HUES6 (cell line): ENCODE results near the gene GIPC3.
A peak's percentile ranks its signal among the peaks of the same experiment; 100 is the strongest.
"Not testable (repeated sequence)": the region's sequence is repeated elsewhere in the genome, so short reads cannot be mapped to it uniquely, and the experiment has no call there.

Experiments
- H3K27ac ChIP-seq: 2 replicates; pipeline ENCODE4 v1.7.0; 2013; ENCODE audit warnings: low read depth, mild to moderate bottlenecking, low read length, inconsistent platforms
- H3K27me3 ChIP-seq: 2 replicates; pipeline ENCODE4 v1.6.1; 2013; ENCODE audit warnings: low read length; ENCODE audit not compliant: control insufficient read depth, insufficient read depth
- H3K36me3 ChIP-seq: 2 replicates; pipeline ENCODE4 v1.6.1; 2013; ENCODE audit warnings: low read length; ENCODE audit not compliant: control insufficient read depth, insufficient read depth
- H3K4me1 ChIP-seq: 2 replicates; pipeline ENCODE4 v1.6.1; 2013; ENCODE audit warnings: low read length; ENCODE audit not compliant: control insufficient read depth, insufficient read depth
- H3K4me3 ChIP-seq: 2 replicates; pipeline ENCODE4 v1.5.1; 2013; ENCODE audit warnings: low read depth, low read length
- H3K9ac ChIP-seq: one replicate; pipeline ENCODE4 v1.6.1; 2013; ENCODE audit warnings: mild to moderate bottlenecking, low read length
- H3K9me3 ChIP-seq: 2 replicates; pipeline ENCODE4 v1.6.1; 2013; ENCODE audit warnings: low read depth, low read length; ENCODE audit not compliant: control insufficient read depth, insufficient read depth

Gene GIPC3

DNA sequence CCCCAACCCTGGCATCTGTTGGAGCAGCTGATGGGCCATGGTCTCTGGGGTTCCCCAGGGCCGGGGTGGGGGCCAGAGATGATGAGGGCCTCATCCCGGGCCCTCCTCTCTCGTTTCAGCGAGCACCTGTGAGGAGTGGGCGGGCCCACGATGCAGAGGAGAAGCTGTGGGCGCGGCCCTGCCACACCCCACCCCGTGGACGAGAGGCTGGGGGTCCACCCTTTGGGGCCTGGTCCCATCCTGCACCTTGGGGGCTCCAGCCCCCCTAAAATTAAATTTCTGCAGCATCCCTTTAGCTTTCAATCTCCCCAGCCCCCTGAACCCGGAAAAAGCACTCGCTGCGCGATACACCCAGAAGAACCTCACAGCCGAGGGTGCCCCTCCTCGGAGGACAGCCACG lies 6.9 kb upstream of the GIPC3 start:
- Histone ChIP-seq H3K27me3 (peaks cover 5% of the 10 kb centered on the region), H3K4me1 (peaks cover 8% of the 10 kb centered on the region), H3K27ac (no peak overlapping the region), H3K9ac (no peak overlapping the region), H3K36me3 (0 out of 2 replicates have a peak, but pooled peaks cover 2% of the 10 kb centered on the region), H3K9me3 (no peaks in the 10 kb centered on the region), H3K4me3 (peak overlapping the region; percentile 53; the same call in 1 of the 2 replicates)

DNA sequence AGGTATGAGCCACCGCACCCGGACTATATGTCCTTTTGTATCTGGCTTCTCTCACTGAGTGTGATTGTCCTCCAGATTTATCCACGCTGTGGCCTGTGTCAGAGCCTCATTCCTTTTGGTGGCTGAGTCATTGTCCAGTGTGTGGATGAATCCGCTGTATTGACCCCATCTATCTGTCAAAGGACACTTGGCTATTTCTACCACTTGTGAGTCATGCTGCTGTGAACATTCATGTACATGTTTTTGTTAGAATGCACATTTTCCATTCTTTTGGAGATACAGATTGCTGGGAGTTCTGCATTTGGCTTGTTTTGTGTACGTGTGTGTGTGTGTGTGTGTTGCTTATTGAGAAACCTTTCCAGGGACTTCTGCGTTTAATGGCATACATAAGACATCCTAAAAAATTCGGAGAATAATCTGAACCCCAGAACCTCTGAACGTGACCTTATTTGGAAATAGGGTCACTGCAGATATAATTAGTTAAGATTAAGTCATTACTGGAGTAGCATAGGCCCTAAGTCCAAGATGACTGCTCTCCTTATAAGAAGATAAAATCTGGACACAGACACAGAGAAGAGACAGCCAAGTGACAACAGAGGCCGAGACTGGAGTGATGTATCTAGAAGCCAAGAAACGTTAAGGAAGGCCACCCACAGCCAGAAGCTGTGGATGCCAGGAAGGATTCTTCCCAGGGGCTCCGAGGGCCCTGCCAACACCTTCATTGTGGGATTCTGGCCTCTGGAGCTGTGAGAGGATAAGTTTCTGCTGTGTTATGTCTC lies 4.9 kb upstream of the GIPC3 start:
- Histone ChIP-seq H3K36me3 (0 out of 2 replicates have a peak, but pooled peaks cover 2% of the 10 kb centered on the region), H3K27ac (no peak overlapping the region), H3K27me3 (peaks cover 20% of the 10 kb centered on the region), H3K4me1 (peaks cover 8% of the 10 kb centered on the region), H3K4me3 (no peak overlapping the region), H3K9ac (no peak overlapping the region), H3K9me3 (no peaks in the 10 kb centered on the region)

DNA sequence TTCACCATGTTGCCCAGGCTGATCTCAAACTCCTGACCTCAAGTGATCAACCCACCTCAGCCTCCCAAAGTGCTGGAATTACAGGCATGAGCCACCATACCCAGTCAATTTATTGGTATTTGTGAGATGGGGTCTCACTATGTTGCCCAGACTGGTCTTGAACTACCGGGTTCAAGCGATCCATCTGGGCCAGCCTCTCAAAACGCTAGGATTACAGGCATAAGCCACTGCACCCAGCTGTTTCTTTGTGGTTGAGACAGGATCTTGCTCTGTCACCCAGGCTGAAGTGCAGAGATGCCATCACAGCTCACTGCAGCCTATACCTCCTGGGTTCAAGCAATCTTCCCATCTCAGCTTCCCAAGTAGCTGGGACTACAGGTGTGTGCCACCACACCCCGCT lies 3.5 kb upstream of the GIPC3 start:
- not testable (repeated sequence) for H3K9ac ChIP-seq, H3K27ac ChIP-seq, H3K4me3 ChIP-seq, H3K36me3 ChIP-seq, H3K4me1 ChIP-seq, H3K9me3 ChIP-seq
- H3K27me3 ChIP-seq = peaks cover 34% of the 10 kb centered on the region

DNA sequence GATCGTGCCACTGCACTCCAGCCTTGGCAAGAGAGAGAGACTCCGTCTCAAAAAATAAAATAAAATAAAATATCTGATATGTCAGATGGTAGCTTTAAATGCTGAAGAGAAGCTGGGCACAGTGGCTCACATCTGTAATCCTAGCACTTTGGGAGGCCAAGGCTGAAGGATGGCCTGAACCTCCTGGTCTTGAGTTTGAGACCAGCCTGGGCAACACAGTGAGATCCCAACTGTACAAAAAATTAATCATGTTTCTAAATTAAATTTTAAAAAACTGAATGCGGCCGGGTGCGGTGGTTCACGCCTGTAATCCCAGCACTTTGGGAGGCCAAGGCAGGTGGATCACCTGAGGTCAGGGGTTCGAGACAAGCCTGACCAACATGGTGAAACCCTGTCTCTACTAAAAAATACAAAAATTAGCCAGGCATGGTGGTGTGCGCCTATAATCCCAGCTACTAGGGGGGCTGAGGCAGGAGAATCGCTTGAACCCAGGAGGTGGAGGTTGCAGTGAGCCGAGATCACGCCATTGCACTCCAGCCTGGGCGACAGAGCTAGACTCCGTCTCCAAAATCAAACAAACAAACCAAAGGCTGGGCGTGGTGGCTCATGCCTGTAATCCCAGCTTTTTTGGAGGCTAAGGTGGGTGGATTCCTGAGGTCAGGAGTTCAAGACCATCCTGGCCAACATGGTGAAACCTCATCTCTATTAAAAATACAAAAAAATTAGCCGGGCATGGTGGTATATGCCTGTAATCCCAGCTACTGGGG lies 1.1 kb upstream of the GIPC3 start:
- not testable (repeated sequence) for H3K27ac ChIP-seq, H3K4me1 ChIP-seq, H3K9ac ChIP-seq, H3K4me3 ChIP-seq, H3K9me3 ChIP-seq, H3K36me3 ChIP-seq
- peaks cover 45% of the 10 kb centered on the region for H3K27me3 ChIP-seq

DNA sequence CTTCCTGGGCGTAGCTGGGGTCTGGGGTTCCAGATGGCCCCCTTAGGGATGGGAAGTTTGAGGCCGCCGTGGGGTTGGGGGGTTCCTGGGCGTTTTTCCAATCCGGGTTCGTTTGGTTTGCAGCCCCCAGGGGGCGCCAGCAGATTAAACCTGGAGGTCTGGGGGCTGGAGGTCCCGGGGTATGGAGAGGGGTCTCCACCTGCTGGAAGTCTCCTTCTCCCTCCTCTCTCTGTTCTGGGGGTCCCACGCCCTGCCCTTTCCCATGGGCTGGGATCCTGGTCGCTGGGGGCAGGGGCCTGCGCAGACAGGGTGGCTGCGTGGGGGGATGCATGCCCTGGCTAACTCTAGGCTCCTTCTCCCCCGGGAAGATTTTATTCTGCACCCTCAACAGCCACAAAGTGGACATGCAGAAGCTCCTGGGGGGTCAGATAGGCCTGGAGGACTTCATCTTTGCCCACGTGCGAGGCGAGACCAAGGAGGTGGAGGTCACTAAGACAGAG lies 899 bp downstream of the GIPC3 start:
- Histone ChIP-seq H3K27me3 (peaks cover 46% of the 10 kb centered on the region), H3K9ac (no peak overlapping the region), H3K27ac (no peak overlapping the region), H3K36me3 (no peaks in the 10 kb centered on the region), H3K9me3 (no peaks in the 10 kb centered on the region), H3K4me3 (peak overlapping the region; percentile 59), H3K4me1 (no peaks in the 10 kb centered on the region)

DNA sequence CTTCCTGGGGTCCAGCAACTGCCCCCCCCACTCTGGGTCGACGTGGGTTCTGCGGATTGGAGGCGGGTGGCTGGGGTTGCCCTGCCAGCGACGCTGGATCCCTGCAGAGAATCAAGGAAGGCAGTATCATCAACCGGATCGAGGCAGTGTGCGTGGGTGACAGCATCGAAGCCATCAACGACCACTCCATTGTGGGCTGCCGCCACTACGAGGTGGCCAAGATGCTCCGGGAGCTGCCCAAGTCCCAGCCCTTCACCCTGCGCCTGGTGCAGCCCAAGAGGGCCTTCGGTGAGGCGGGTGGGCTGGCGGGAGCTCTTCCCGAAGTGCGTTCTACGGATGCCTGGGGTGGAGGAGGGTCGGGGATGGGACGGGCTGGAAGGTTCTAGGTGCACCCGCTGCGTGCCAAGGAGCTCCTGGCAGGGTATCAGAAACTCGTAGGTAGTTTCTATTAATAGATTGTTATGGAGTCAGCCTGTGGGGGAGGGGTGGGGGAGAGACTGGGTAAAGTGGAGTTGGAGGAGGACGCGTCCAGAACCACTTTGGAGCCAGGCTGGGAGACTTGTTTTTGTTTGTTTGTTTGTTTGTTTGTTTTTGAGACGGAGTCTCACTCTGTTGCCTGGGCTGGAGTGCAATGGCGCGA lies 1.5 kb downstream of the GIPC3 start:
- Histone ChIP-seq H3K36me3 (no peaks in the 10 kb centered on the region), H3K4me1 (no peaks in the 10 kb centered on the region), H3K9ac (no peak overlapping the region), H3K4me3 (no peak overlapping the region), H3K27me3 (peaks cover 51% of the 10 kb centered on the region), H3K27ac (no peak overlapping the region), H3K9me3 (peaks cover 3% of the 10 kb centered on the region; the same call in 1 of the 2 replicates)

DNA sequence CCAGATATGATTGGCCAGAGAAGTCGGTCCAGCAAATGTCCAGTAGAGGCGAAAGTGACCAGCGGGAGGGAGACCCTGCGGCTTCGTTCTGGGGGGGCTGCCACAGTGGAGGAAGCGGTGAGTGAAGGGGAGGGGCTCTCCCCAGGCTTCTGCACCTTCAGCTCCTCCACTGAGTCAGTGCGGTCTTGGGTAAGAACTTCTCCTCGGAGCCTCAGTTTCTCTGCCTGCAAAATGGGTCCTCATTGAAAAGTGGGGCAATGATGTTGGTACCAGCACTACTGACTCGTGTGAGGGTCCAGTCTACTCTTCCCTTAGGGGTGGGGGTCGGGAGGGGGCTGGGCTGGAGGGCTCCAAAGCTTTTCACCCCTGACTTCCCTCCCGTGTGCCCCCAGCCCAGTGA lies 4.2 kb downstream of the GIPC3 start:
- peaks cover 55% of the 10 kb centered on the region for H3K27me3 ChIP-seq
- H3K36me3 ChIP-seq = no peaks in the 10 kb centered on the region
- H3K4me1 ChIP-seq = no peaks in the 10 kb centered on the region
- H3K4me3 ChIP-seq = no peak overlapping the region
- H3K9me3 ChIP-seq = peaks cover 3% of the 10 kb centered on the region; the same call in 1 of the 2 replicates
- H3K27ac ChIP-seq = no peak overlapping the region
- no peak overlapping the region for H3K9ac ChIP-seq

DNA sequence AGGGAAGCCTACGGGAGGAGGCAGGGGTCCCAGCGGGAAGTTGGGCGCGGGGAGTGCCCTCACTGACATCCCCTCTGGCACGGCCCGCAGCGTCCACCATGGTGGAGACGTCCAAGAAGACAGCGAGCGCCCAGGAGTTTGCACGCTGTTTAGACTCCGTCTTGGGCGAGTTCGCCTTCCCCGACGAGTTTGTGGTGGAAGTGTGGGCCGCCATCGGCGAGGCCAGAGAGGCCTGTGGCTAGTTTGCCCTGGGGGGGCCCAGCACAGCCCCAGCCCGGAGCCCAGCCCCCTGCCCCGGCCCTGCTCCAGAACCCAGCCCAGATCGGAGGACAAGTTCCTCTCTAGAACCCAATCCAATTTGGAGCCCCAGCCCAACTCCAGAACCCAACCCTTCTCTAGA lies 4.7 kb downstream of the GIPC3 start:
- H3K9ac ChIP-seq = no peak overlapping the region
- H3K27ac ChIP-seq = no peak overlapping the region
- H3K27me3 ChIP-seq = peaks cover 49% of the 10 kb centered on the region
- H3K9me3 ChIP-seq = peaks cover 3% of the 10 kb centered on the region; the same call in 1 of the 2 replicates
- no peak overlapping the region for H3K4me3 ChIP-seq
- H3K4me1 ChIP-seq = no peaks in the 10 kb centered on the region
- H3K36me3 ChIP-seq = no peaks in the 10 kb centered on the region

DNA sequence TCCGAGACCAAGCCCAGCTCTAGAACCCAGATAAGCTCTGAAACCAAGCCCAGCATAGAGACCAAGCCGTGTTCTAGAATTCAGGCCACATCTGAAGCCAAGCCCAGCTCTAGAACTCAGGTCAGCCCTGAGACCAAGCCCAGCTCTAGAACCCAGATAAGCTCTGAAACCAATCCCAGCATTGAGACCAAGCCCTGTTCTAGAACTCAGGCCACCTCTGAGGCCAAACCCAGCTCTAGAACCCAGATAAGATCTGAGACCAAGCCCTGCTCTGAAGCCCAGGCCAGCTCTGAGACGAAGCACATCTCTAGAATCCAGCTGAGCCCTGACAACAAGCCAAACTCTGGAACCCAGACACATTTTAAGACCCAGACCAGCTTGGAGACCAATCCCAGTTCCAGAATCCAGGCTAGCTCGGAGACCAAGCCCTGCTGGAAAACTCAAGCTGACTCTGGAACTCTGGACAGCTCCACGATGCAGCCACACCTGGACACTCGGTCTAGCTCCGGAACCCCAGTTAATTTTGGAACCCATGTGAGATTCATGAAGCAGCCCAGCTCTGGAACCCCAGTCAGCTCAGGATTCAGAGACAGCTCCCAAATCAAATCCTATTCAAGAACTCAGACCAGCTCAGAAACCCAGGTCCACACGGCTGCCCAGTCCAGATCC lies 5.8 kb downstream of the GIPC3 start:
- Histone ChIP-seq H3K36me3 (no peaks in the 10 kb centered on the region), H3K4me1 (no peaks in the 10 kb centered on the region), H3K27ac (no peak overlapping the region), H3K4me3 (no peak overlapping the region), H3K9me3 (peaks cover 3% of the 10 kb centered on the region; the same call in 1 of the 2 replicates), H3K27me3 (peaks cover 38% of the 10 kb centered on the region), H3K9ac (no peak overlapping the region)

DNA sequence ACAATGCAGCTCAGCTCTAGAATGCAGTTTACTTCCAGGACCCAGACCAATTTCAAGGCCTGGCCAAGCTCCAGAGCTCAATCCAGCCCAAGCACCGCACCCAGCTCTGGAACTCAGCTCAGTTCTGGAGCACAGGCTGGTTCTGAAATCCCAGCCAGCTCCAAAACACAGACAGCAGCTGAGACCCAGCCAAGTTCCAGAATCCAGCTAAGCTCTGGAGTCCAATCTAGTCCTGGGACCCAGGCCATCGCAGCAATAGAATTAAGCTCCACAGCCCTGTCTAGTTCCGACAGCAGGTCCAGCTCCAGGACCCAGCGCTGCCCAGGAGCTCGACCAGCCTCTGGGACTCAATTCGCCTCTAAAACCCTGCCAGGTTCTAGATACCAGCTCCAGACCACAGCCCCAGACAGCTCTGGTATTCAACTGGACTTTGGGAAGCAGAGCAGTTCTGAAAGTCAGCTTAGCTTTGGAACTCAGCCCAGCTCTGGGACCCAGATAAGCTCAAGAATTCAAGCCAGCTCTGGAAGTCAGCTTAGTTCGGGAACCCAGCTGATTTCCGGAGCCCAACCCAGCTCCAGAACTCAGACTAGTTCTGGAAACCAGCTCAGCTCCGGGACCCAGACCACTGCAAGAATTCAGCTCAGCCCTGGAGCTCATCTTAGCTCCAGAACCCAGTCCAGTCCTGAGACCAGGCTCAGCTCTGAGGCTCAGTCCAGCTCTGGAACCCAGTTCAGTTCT lies 6.8 kb downstream of the GIPC3 start:
- Histone ChIP-seq H3K36me3 (no peaks in the 10 kb centered on the region), H3K9me3 (peaks cover 3% of the 10 kb centered on the region; the same call in 1 of the 2 replicates), H3K27ac (no peak overlapping the region), H3K4me3 (no peak overlapping the region), H3K27me3 (peaks cover 28% of the 10 kb centered on the region), H3K4me1 (no peaks in the 10 kb centered on the region), H3K9ac (no peak overlapping the region)
